ENCODE data around the gene ERFL.

ERFL gene

GRCh38 chr19:41868120-41868988, 59.9 kb downstream of the ERFL start:
- Histone ChIP-seq H3K36me3 (ENCODE audit: insufficient read depth, low read length) (peaks cover 44% of the 10 kb centered on the region), H3K4me1 (ENCODE audit: insufficient read depth, low read length) (no peaks in the 10 kb centered on the region), H3K9me3 (ENCODE audit: control insufficient read depth, insufficient read depth, low read length) (no peaks in the 10 kb centered on the region), H3K9ac (ENCODE audit: low read depth, low read length) (no peak overlapping the region)

GRCh38 chr19:41866284-41866683, 62.0 kb downstream of the ERFL start:
- Histone ChIP-seq H3K4me1 (ENCODE audit: insufficient read depth, low read length) (peaks cover 16% of the 10 kb centered on the region), H3K9me3 (ENCODE audit: control insufficient read depth, insufficient read depth, low read length) (no peaks in the 10 kb centered on the region), H3K36me3 (ENCODE audit: insufficient read depth, low read length) (peaks cover 65% of the 10 kb centered on the region), H3K9ac (ENCODE audit: low read depth, low read length) (no peak overlapping the region)

GRCh38 chr19:41864374-41864773, 63.9 kb downstream of the ERFL start:
- H3K4me1 ChIP-seq (ENCODE audit: insufficient read depth, low read length), result peaks cover 19% of the 10 kb centered on the region
- H3K9ac ChIP-seq (ENCODE audit: low read depth, low read length), result no peak overlapping the region

GRCh38 chr19:41863209-41863931, 64.9 kb downstream of the ERFL start:
- Histone ChIP-seq H3K4me1 (ENCODE audit: insufficient read depth, low read length) (peaks cover 19% of the 10 kb centered on the region), H3K9me3 (ENCODE audit: control insufficient read depth, insufficient read depth, low read length) (no peaks in the 10 kb centered on the region), H3K9ac (ENCODE audit: low read depth, low read length) (no peak overlapping the region), H3K36me3 (ENCODE audit: insufficient read depth, low read length) (peaks cover 55% of the 10 kb centered on the region)

More at GRCh38 chr19:41864374-41864773, 63.9 kb downstream of the ERFL start:
- no peaks in the 10 kb centered on the region for H3K9me3 ChIP-seq (ENCODE audit: control insufficient read depth, insufficient read depth, low read length)
- peaks cover 61% of the 10 kb centered on the region for H3K36me3 ChIP-seq (ENCODE audit: insufficient read depth, low read length)

- peaks cover 19% of the 10 kb centered on the region for H3K4me1 ChIP-seq (ENCODE audit: insufficient read depth, low read length)
- H3K9me3 ChIP-seq (ENCODE audit: control insufficient read depth, insufficient read depth, low read length), result no peaks in the 10 kb centered on the region
- H3K9ac ChIP-seq (ENCODE audit: low read depth, low read length), result no peak overlapping the region
- H3K36me3 ChIP-seq (ENCODE audit: insufficient read depth, low read length), result peaks cover 49% of the 10 kb centered on the region
Observed at GRCh38 chr19:41862445-41862986, 65.7 kb downstream of the ERFL start.

GRCh38 chr19:41861846-41862245, 66.4 kb downstream of the ERFL start:
- Histone ChIP-seq H3K9ac (ENCODE audit: low read depth, low read length) (peak overlapping the region; percentile 98; the same call in 1 of the 2 replicates), H3K9me3 (ENCODE audit: control insufficient read depth, insufficient read depth, low read length) (no peaks in the 10 kb centered on the region), H3K4me1 (ENCODE audit: insufficient read depth, low read length) (peaks cover 19% of the 10 kb centered on the region), H3K36me3 (ENCODE audit: insufficient read depth, low read length) (peaks cover 49% of the 10 kb centered on the region)

GRCh38 chr19:41861116-41861768, 67.0 kb downstream of the ERFL start:
- Histone ChIP-seq H3K9me3 (ENCODE audit: control insufficient read depth, insufficient read depth, low read length) (no peaks in the 10 kb centered on the region), H3K4me1 (ENCODE audit: insufficient read depth, low read length) (peaks cover 19% of the 10 kb centered on the region), H3K36me3 (ENCODE audit: insufficient read depth, low read length) (peaks cover 49% of the 10 kb centered on the region), H3K9ac (ENCODE audit: low read depth, low read length) (peak overlapping the region; percentile 98)

- Histone ChIP-seq H3K4me1 (ENCODE audit: insufficient read depth, low read length) (peaks cover 19% of the 10 kb centered on the region), H3K9ac (ENCODE audit: low read depth, low read length) (peak overlapping the region; percentile 98), H3K36me3 (ENCODE audit: insufficient read depth, low read length) (peaks cover 49% of the 10 kb centered on the region), H3K9me3 (ENCODE audit: control insufficient read depth, insufficient read depth, low read length) (no peaks in the 10 kb centered on the region)
Observed at GRCh38 chr19:41860419-41861115, 67.7 kb downstream of the ERFL start.

- H3K36me3 ChIP-seq (ENCODE audit: insufficient read depth, low read length), result peaks cover 42% of the 10 kb centered on the region
- H3K9me3 ChIP-seq (ENCODE audit: control insufficient read depth, insufficient read depth, low read length), result no peaks in the 10 kb centered on the region
- peak within 1 kb of the TSS; percentile 98 for H3K9ac ChIP-seq (ENCODE audit: low read depth, low read length)
- peaks cover 19% of the 10 kb centered on the region for H3K4me1 ChIP-seq (ENCODE audit: insufficient read depth, low read length)
Observed at GRCh38 chr19:41859618-41860418, 68.4 kb downstream of the ERFL start, which contains the start of gene RPS19. RPS19 (plus strand) TSS chr19:41860255; CDS start chr19:41860775, 520 bp downstream.

- Histone ChIP-seq H3K9me3 (ENCODE audit: control insufficient read depth, insufficient read depth, low read length) (no peaks in the 10 kb centered on the region), H3K36me3 (ENCODE audit: insufficient read depth, low read length) (peaks cover 36% of the 10 kb centered on the region), H3K4me1 (ENCODE audit: insufficient read depth, low read length) (peaks cover 19% of the 10 kb centered on the region), H3K9ac (ENCODE audit: low read depth, low read length) (peak overlapping the region; percentile 58)
Observed at GRCh38 chr19:41859213-41859617, 69.0 kb downstream of the ERFL start.
